HepG2 (cell line): ENCODE data around the gene SEMA7A. TPM values are rescaled to one million over a fixed set of nuclear protein-coding genes. Genes with fewer than 3 reads are reported as not detected.

Experiments
- ATM ChIP-seq: fragments of 450-650 bp; IDR thresholded peaks from 2 replicates; pipeline ENCODE4 v1.7.1; 2017; ENCODE audit warnings: mild to moderate bottlenecking, borderline replicate concordance
- BCL3 ChIP-seq: sonication (generic); formaldehyde crosslinking; IDR thresholded peaks from 2 replicates; pipeline ENCODE4 v1.5.1; 2020; ENCODE audit warnings: mild to moderate bottlenecking, missing genetic modification reagents, moderate library complexity
- KLF9 ChIP-seq: IDR thresholded peaks from 2 replicates; pipeline ENCODE4 v1.6.1; 2016; ENCODE audit warnings: low read depth
- LBX2 ChIP-seq: sonication (generic); formaldehyde crosslinking; IDR thresholded peaks from 2 replicates; pipeline ENCODE4 v1.5.0; 2020; ENCODE audit warnings: missing genetic modification reagents, mild to moderate bottlenecking, borderline replicate concordance
- MTF2 ChIP-seq: sonication (generic); formaldehyde crosslinking; IDR thresholded peaks from 2 replicates; pipeline ENCODE4 v1.5.0; 2020; ENCODE audit warnings: missing genetic modification reagents, borderline replicate concordance
- POLR2AphosphoS2 ChIP-seq: IDR thresholded peaks from 2 replicates; pipeline ENCODE4 v1.6.1; 2011; ENCODE audit warnings: low read depth, low read length, improper control_type of control experiment
- REXO4 ChIP-seq: sonication (generic); formaldehyde crosslinking; IDR thresholded peaks from 2 replicates; pipeline ENCODE4 v1.8.0; 2022; ENCODE audit warnings: missing genetic modification reagents, mild to moderate bottlenecking, borderline replicate concordance
- SKI ChIP-seq: fragments of 450-650 bp; IDR thresholded peaks from one replicate; pipeline ENCODE4 v1.6.1; 2018; ENCODE audit warnings: mild to moderate bottlenecking; ENCODE audit not compliant: partially characterized antibody
- TFE3 ChIP-seq: IDR thresholded peaks from 2 replicates; pipeline ENCODE4 v1.6.1; 2016
- ZBTB4 ChIP-seq: sonication (generic); formaldehyde crosslinking; IDR thresholded peaks from 2 replicates; pipeline ENCODE4 v1.4.0; 2020; ENCODE audit warnings: missing genetic modification reagents, mild to moderate bottlenecking, borderline replicate concordance
- ZNF446 ChIP-seq: sonication (generic); formaldehyde crosslinking; IDR thresholded peaks from 2 replicates; pipeline ENCODE4 v1.5.0; 2020; ENCODE audit warnings: mild to moderate bottlenecking, missing genetic modification reagents
- ZNF530 ChIP-seq: sonication (generic); formaldehyde crosslinking; IDR thresholded peaks from 2 replicates; pipeline ENCODE4 v1.5.0; 2020; ENCODE audit warnings: low read depth, mild to moderate bottlenecking, missing genetic modification reagents
- ZNF576 ChIP-seq: sonication (generic); formaldehyde crosslinking; IDR thresholded peaks from 2 replicates; pipeline ENCODE4 v1.4.0; 2020; ENCODE audit warnings: mild to moderate bottlenecking, missing genetic modification reagents
- ZNF607 ChIP-seq: sonication (generic); formaldehyde crosslinking; IDR thresholded peaks from 2 replicates; pipeline ENCODE4 v1.5.1; 2020; ENCODE audit warnings: missing genetic modification reagents, mild to moderate bottlenecking, borderline replicate concordance
- ZNF609 ChIP-seq: sonication (generic); formaldehyde crosslinking; IDR thresholded peaks from 2 replicates; pipeline ENCODE4 v1.4.0; 2020; ENCODE audit warnings: mild to moderate bottlenecking, missing genetic modification reagents, borderline replicate concordance
- ZNF850 ChIP-seq: sonication (generic); formaldehyde crosslinking; conservative IDR thresholded peaks from 2 replicates; pipeline ENCODE4 v1.9.0; 2021; ENCODE audit warnings: mild to moderate bottlenecking, missing genetic modification reagents
- polyA plus RNA-seq, 8 experiments: library from polyadenylated mRNA; depleted of rRNA in 3 of 8; stranded (reverse) in 7 of 8; unstranded in 1 of 8; fragments of >200 nt; fragmentation: Illumina TruSeq in 4 of 8; extraction: Trizol in 4 of 8; gene quantifications; 2 replicates each; pipeline versions ENCODE4 v1.2.1 to v1.2.3, GENCODE V29; 2011 to 2016; ENCODE audit warnings: low read depth in 4 of 8, missing spikeins in 1 of 8, mixed read lengths in 1 of 8; ENCODE audit not compliant: insufficient read depth in 1 of 8
- total RNA-seq, 5 experiments: library from RNA; depleted of rRNA; stranded (reverse); fragments of >200 nt; fragmentation: Illumina TruSeq; extraction: Trizol; gene quantifications; 2 replicates each; pipeline ENCODE4 v1.2.3, GENCODE V29; 2016; ENCODE audit warnings: low read depth in 1 of 5

Gene SEMA7A
- total and polyA plus RNA-seq, 2 of the 13 experiments (the other 11 are each of a cell fraction or from before 2014, with no cell fraction given), result 9.0 to 15.8 TPM

- TF ChIP-seq SKI (no peak), ZNF609 (CRISPR knock-in tag) (no peak), ZNF446 (CRISPR knock-in tag) (no peak), MTF2 (CRISPR knock-in tag) (no peak), TFE3 (CRISPR knock-in tag) (peak; percentile 39; the same call in 1 of the 2 replicates), ZNF850 (no peak), BCL3 (CRISPR knock-in tag) (no peak), ATM (no peak), POLR2AphosphoS2 (no peak; the same call in 1 of the 2 replicates), ZNF576 (CRISPR knock-in tag) (no peak), KLF9 (no peak), REXO4 (CRISPR knock-in tag) (no peak), ZNF530 (CRISPR knock-in tag) (no peak), LBX2 (CRISPR knock-in tag) (no peak), ZBTB4 (CRISPR knock-in tag) (no peak), ZNF607 (CRISPR knock-in tag) (no peak)
Measured at GRCh38 chr15:74421302-74422245, 12.2 kb downstream of the SEMA7A start (continued).
